Amniotic epithelial cell (primary cell): ENCODE data around the gene FAM227B.
A peak's percentile ranks its signal among the peaks of the same experiment; 100 is the strongest.
"Not testable (repeated sequence)": the region's sequence is repeated elsewhere in the genome, so short reads cannot be mapped to it uniquely, and the experiment has no call there.

Source experiments
- DNase-seq: peaks from one replicate; pipeline ENCODE4 v3.0.0-alpha.2; 2010; ENCODE audit warnings: low read depth

The FAM227B gene

GRCh38 chr15:49610157-49610918 lies 10.3 kb downstream of the FAM227B start:
- DNase-seq, result peak; percentile 41

- no peak for DNase-seq
Measured at GRCh38 chr15:49606594-49606993, 14.0 kb downstream of the FAM227B start.

GRCh38 chr15:49605588-49605987 lies 15.0 kb downstream of the FAM227B start:
- DNase-seq, result no peak

GRCh38 chr15:49604625-49605409 lies 15.8 kb downstream of the FAM227B start:
- DNase-seq, result no peak

- DNase-seq, result not testable (repeated sequence)
Measured at GRCh38 chr15:49592829-49593316, 27.7 kb downstream of the FAM227B start.

- no peak for DNase-seq
Measured at GRCh38 chr15:49589030-49589429, 31.6 kb downstream of the FAM227B start.

- DNase-seq, result no peak
Measured at GRCh38 chr15:49573421-49573820, 47.2 kb downstream of the FAM227B start.

GRCh38 chr15:49570672-49571071 lies 49.9 kb downstream of the FAM227B start:
- DNase-seq, result no peak

GRCh38 chr15:49570174-49570573 lies 50.4 kb downstream of the FAM227B start:
- no peak for DNase-seq

GRCh38 chr15:49560045-49560444 lies 60.6 kb downstream of the FAM227B start:
- no peak for DNase-seq

GRCh38 chr15:49558929-49559328 lies 61.7 kb downstream of the FAM227B start:
- DNase-seq, result peak; percentile 8

- no peak for DNase-seq
Measured at GRCh38 chr15:49556437-49556836, 64.2 kb downstream of the FAM227B start.

- DNase-seq, result not testable (repeated sequence)
Measured at GRCh38 chr15:49550342-49550741, 70.3 kb downstream of the FAM227B start.

GRCh38 chr15:49538520-49538919 lies 82.1 kb downstream of the FAM227B start:
- DNase-seq, result no peak

GRCh38 chr15:49530092-49530491 lies 90.5 kb downstream of the FAM227B start:
- DNase-seq, result peak; percentile 21

- DNase-seq, result no peak
Measured at GRCh38 chr15:49528289-49528688, 92.3 kb downstream of the FAM227B start.

GRCh38 chr15:49521802-49522201 lies 98.8 kb downstream of the FAM227B start:
- peak; percentile 63 for DNase-seq

- not testable (repeated sequence) for DNase-seq
Measured at GRCh38 chr15:49512739-49513138, 107.9 kb downstream of the FAM227B start.

- no peak for DNase-seq
Measured at GRCh38 chr15:49507261-49507660, 113.4 kb downstream of the FAM227B start.

GRCh38 chr15:49506341-49506740 lies 114.3 kb downstream of the FAM227B start:
- DNase-seq, result no peak

- no peak for DNase-seq
Measured at GRCh38 chr15:49501586-49501985, 119.0 kb downstream of the FAM227B start.

GRCh38 chr15:49495993-49496753 lies 124.4 kb downstream of the FAM227B start:
- peak; percentile 72 for DNase-seq
